Measurements from ENCODE around the gene LRRC14B.
"Not testable (repeated sequence)": the region's sequence is repeated elsewhere in the genome, so short reads cannot be mapped to it uniquely, and the experiment has no call there.

The LRRC14B gene

GRCh38 chr5:160921-161802 lies 30.1 kb upstream of the LRRC14B start:
- DNase-seq (ENCODE audit: low read depth): no peak

DNA sequence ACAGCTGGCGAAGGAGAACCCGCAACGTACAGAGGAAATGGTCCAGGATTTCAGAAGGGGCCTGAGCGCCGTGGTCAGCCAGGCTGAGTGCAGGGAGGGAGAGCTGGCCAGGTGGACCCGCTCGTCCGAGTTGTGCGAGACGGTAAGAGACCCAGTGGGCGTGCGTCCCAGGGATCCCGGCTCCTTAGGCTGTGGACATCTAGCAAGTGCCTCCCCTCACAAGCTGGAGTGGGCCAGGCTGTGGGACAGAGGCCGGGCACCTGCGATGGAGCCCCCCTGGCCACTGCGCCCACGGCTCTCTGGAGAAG lies 29.5 kb upstream of the LRRC14B start:
- DNase-seq (ENCODE audit: low read depth): no peak

DNA sequence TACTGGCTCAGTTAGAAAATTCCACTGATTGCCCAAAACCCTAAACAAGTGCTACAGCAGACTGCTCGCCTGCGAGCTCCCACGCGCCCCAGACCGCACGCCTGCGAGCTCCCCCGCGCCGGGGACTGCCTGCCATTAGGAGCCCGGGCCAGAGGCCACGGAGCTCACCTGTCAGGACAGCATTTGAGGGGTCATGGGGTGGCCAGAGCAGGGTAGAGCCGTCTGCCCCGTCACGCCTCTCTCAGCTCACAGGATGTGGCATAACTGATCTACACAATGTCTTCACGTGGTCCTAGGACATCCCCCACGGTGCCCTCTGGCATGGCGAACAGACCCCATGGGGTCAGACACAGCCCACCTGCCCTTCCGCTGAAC lies 29.1 kb upstream of the LRRC14B start:
- DNase-seq (ENCODE audit: low read depth): no peak

- no peak for DNase-seq (ENCODE audit: low read depth)
Observed at GRCh38 chr5:162565-163337, 28.5 kb upstream of the LRRC14B start.

GRCh38 chr5:163338-163620 lies 28.0 kb upstream of the LRRC14B start:
- DNase-seq (ENCODE audit: low read depth): no peak

DNA sequence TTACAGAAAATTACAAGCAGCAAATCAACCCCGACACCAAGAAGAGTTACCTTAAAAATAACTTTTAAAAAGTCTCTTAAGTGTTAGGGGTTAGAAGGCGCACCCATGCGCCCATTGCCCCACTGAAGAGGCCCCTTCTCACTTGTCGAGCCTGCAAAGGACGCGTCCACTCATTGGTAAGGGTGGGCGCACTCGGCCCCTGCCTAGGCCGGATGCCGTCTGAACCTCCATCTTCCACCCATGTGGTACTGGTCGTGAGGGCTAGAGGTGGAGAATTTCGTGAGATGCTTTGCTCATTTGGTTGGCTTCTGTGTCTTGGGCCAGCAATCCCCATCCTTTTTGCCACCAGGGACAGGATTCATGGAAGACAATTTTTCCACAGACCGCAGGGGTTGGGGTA lies 27.5 kb upstream of the LRRC14B start:
- no peak for DNase-seq (ENCODE audit: low read depth)

DNA sequence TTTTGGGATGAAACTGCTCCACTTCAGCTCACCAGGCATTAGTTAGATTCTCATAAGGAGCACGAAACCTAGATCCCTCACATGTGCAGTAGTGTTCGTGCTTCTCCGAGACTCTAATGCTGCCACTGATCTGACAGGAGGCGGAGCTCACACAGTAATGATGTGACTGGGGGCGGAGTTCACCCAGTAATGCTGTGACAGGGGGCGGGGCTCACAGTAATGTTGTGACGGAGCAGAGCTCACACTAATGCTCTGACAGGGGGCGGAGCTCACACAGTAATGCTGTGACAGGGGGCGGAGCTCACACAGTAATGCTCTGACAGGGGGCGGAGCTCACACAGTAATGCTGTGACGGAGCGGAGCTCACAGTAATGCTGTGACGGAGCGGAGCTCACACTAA lies 27.1 kb upstream of the LRRC14B start:
- DNase-seq (ENCODE audit: low read depth): no peak

- not testable (repeated sequence) for DNase-seq (ENCODE audit: low read depth)
Observed at GRCh38 chr5:164783-165182, 26.5 kb upstream of the LRRC14B start.

DNA sequence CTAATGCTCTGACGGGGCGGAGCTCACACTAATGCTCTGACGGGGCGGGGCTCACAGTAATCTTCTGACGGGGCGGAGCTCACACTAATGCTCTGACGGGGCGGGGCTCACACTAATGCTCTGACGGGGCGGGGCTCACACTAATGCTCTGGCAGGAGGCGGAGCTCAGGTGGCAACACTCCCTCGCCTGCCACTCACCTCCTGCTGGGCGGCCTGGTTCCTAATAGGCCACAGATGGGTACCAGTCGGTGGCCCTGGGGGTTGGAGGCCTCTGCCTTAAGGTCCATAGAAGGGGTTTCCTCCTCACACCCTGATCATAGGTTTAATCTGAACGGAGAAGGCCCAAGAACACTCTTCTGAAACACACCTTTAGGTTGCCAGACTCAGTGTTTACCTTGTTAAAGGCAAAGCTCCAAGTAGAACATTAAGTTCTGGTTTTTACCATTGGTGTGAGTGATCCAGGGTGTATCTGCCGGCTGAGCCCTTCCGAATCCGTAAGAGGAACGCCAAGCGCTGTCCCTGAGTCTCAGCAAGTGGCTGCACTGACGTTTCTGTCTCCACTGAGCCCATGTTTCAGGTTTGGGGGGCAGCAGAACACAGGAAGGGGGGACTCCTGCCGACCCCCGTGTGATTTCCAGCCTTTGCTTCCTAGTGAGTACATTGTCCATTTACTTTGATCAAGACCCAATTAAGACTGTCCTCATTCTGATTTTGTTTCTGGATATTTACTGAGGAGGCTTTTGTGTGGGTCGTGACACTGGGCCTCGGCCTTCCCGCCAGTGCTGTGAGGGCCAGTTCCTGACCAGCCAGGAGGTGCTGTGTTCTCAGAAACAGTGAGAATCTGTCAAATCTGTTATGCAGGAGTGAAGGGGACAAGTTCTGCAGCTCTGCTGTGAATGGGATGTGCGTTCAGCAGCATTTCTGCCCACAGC lies 24.6 kb upstream of the LRRC14B start:
- DNase-seq (ENCODE audit: low read depth): no peak

DNA sequence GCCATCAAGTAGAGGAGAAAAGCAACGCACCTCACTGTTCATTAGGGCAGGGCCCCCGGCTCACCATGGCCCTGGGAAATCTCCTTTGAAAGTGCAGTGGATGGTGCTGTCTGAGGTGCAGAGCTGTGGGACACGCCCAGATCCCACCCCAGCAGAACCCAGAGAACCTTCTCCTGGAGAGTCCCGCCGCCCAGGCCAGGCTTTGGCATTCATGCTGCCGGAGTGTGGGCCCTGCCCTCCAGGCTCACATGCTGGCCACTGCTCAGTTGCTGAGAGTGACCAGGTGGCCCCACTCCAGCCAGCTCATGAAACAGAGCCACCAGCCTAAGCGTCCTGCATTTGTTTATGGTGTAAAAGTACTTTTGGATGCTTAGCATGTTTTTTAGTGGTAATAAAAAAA lies 23.8 kb upstream of the LRRC14B start:
- DNase-seq (ENCODE audit: low read depth): no peak

- no peak for DNase-seq (ENCODE audit: low read depth)
Observed at GRCh38 chr5:167982-168660, 23.2 kb upstream of the LRRC14B start.

DNA sequence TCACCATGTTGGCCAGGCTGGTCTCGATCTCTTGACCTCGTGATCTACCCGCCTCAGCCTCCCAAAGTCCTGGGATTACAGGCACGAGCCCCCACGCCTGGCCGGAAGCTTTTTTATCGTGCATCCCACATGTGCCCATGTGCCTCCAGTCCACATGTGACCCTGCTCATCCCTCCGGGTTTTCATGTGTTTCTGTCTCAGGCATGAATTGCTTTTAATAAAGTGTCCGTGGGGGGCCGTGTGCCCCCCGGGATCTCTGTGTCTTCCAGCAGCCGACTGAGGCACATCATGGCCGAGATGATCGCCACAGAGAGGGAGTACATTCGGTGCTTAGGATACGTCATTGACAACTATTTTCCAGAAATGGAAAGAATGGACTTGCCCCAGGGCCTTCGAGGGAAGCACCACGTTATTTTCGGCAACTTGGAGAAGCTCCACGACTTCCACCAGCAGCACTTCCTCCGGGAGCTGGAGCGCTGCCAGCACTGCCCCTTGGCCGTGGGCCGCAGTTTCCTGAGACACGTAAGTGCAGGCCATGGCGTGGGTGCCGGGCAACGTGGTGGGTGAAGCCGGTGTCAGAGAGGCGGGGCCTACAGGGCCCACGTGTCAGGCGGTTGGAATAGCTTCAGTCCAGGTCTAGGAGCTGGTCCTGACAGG lies 22.1 kb upstream of the LRRC14B start:
- DNase-seq (ENCODE audit: low read depth): no peak

- DNase-seq (ENCODE audit: low read depth): no peak
Observed at GRCh38 chr5:169728-170094, 21.6 kb upstream of the LRRC14B start.

- no peak for DNase-seq (ENCODE audit: low read depth)
Observed at GRCh38 chr5:170971-171800, 20.1 kb upstream of the LRRC14B start.

DNA sequence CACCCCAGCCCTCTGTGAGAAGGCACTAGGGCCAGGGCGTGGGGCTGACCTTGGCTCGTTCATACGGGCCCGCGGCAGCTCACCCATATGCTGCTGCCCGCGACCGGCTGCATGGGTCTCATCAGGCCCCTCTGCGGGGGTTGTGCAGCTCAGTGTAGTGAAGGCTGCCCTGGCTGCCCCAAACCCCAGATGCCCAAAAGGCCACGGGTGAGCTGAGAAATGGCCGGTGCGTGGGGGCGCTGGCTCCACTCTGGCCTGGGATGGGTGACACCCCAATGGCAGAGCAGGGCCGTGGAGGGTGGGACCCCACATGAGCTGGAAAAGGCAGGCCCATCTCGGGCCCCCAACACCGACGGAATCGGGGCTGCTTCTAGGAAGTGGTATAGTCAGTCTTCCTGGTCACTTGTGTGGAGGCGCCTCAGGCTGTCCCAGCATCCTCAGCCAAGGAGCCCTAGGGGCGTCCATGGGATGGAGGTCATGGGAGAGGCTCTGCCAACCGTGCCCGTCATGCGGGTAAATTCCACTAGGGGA lies 19.4 kb upstream of the LRRC14B start:
- DNase-seq (ENCODE audit: low read depth): no peak

DNA sequence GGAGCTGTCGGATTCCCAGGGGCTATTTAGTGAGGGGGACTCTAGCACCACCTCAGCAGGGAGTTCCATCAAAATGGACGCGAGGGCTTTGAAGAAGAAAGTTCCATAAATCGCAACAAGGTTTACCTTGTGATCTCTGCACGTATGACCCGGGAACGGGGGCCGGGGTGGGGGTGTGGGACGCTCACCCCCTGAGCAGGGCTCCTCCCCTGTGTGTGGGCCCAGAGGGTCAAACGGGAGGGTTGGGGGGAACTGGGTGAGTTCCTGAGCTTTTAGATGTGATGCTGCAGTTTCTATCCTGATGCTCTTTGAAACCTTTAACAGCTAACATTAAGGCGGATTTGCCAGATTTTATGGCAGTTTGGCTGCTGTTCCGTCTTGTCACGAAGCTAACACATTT lies 18.9 kb upstream of the LRRC14B start:
- no peak for DNase-seq (ENCODE audit: low read depth)

GRCh38 chr5:172841-173251 lies 18.4 kb upstream of the LRRC14B start:
- no peak for DNase-seq (ENCODE audit: low read depth)

DNA sequence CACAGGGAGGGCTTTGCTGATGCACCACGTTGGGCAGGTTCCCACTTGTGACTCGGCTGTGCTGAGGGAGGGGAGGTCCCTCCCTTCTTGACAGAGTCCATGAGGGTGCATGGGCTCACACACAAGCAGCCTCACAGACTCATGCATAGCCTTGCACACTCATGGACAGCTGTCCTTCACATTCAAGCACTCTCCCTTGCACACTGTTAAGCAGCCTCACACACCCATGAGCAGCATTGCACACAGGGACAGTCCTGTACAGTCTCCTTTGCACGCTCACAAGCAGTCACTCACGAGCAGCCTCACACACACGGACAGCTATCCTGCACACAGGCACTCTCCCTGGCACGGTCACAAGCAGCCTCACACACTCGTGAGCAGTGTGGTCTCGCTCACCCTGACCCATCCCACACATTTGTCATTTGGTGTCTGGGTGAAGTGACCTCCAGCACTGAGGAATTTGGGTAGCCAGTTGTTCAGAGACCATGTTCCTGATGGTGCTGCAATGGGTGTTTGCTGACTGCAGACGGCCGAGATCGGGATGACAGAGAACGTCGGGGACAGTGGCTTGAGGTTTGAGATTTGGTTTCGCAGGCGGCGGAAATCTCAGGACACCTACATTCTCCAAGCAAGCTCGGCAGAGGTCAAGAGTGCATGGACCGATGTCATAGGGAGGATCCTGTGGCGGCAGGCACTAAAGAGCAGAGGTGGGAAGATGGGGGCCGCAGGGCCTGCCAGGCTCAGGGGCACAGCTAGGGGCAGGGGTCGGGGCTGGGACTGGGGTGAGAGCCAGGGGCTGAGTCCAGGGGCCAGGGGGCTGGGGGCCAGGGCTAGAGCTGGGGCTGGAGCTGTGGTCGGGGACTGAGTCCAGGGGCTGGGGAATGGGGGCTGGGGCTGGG lies 17.7 kb upstream of the LRRC14B start:
- no peak for DNase-seq (ENCODE audit: low read depth)

DNA sequence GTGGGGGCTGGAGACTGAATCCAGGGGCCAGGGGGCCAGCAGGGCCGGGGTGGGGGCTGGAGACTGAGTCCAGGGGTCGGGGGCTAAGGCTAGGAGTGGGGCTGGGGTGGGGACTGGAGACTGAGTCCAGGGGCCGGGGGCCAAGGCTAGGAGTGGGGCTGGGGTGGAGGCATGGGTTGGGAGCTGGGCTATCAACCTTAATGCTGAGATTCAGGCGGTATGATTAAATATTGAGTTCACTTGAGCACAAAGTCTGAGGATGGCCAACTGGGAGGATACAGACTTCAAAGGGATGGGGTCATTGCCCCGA lies 17.0 kb upstream of the LRRC14B start:
- DNase-seq (ENCODE audit: low read depth): no peak

Data from stimulated activated CD8-positive, alpha-beta memory T cell treated with anti-CD3 and anti-CD28 coated beads, Interleukin-15, amount 100 ng/mL, for 24 hours (primary cell).